NCI-H128 (cell line): Measurements from ENCODE around the gene XPNPEP2.

Experiments used
- DNase-seq: peaks from one replicate; lab custom pipeline; 2025; ENCODE audit not compliant: unreplicated experiment; lab: John Stamatoyannopoulos, UW

XPNPEP2 gene

DNA sequence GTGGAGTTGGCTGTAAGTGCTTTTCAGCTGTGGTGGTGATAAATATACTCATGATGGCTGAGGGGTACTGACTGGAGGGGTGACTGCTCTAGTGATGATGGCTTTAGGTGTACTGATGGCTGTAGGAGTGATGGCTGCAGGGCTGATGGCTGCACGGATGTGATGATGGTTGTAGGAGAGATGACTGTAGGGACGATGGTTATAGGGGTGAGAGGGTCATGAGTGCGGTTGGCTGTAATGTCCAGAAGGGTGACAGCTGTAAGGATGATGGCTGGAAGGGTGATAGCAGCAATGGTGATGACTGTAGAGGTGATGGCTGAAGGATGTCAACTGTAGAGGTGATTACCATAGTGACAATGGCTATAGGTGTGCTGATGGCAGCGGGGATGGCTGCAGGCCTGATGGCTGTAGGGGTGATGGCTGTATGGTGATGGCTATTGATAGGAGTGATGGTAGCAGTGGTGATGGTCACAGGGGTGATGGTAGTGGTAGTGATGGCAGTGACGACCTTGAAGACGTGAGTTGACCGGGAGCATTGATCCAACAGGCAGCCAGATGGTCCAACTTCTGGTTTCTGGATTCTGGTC, 40.4 kb downstream of the XPNPEP2 start:
- DNase-seq, result no peak

- no peak for DNase-seq
Measured at GRCh38 chrX:129779747-129780146, 41.0 kb downstream of the XPNPEP2 start, which contains the start of gene SASH3. Gene SASH3 (plus strand): TSS chrX:129779949. CDS start chrX:129780098, 149 bp downstream.

GRCh38 chrX:129780441-129781105, 41.8 kb downstream of the XPNPEP2 start:
- DNase-seq, result no peak

GRCh38 chrX:129781134-129781672, 42.4 kb downstream of the XPNPEP2 start:
- no peak for DNase-seq

DNA sequence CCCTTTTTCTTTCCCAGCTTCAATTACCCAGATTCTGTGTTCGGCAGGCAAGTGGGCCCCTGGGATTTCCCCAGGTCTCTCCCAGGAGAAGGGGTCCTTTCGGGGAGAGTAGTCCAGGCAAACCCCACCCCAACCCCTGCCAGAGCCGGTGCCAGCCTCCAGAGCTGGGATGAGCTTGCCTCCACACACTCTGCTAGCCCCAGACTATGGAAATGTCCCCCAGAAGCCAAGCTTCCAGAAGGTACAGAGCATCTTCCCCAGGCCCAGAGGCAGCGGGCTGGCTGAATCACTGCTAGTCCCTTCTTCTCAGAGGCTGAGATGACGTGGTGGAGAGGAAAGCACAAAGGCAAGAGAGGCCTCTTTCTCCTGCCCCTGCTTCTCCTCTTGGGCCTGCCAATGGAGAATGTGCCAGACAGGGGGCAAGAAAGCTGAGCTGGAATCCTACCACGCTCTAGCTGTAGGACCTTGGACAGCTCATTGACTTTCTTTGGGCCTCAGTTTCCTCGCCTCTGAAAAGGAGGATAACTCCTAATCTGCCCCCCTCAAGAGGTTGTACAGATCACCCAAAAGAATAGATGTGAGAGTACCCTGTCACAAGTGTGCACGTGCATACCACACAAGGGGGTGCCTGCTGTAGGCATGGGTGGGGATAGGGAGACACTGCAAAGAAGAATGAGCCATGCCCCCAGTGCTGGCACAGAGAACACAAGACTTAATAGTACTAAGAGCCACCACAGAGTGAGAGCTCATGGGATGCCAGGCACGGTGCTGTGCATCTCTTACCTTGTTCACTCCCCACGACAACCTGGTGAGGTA, 43.1 kb downstream of the XPNPEP2 start:
- no peak for DNase-seq

DNA sequence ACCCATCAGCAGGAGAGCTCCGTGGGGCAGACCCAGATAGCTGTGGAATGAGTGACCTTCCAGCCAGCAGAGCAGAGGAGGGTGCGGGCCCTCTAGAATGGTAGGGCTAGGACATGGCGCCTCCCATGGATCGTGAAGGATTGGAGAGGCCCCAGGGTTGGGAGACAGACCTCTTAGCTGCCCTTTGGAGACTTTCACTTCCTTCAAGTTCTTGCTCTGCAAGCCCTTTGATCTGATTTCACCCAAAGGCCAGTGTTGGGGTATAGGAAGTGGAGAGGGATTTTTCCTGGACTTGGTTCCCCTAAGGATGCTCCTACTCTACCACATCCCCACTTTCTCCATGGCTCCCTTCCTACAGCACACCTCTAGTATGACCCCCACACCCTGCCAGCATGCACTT, 43.9 kb downstream of the XPNPEP2 start:
- DNase-seq, result no peak

GRCh38 chrX:129783291-129783713, 44.5 kb downstream of the XPNPEP2 start:
- no peak for DNase-seq

DNA sequence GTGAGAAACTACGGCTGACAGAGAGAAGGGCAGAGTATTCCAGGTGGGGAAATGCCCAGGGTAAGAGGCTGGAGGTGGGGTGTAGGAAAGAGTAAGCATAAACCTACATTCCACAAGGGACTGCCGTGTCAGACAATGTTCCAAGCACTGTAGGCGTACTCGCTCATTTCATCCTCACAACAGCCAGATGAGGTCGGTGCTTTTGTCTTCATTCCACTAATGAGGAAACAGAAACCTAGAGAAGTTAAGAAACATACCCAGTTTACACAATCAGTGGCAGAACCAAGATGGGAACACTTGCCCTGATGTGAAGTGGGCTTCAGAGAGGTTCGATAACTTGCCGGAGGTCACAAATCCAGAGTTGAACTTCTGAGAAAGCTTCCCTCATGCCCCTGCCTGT, 45.6 kb downstream of the XPNPEP2 start:
- no peak for DNase-seq

DNA sequence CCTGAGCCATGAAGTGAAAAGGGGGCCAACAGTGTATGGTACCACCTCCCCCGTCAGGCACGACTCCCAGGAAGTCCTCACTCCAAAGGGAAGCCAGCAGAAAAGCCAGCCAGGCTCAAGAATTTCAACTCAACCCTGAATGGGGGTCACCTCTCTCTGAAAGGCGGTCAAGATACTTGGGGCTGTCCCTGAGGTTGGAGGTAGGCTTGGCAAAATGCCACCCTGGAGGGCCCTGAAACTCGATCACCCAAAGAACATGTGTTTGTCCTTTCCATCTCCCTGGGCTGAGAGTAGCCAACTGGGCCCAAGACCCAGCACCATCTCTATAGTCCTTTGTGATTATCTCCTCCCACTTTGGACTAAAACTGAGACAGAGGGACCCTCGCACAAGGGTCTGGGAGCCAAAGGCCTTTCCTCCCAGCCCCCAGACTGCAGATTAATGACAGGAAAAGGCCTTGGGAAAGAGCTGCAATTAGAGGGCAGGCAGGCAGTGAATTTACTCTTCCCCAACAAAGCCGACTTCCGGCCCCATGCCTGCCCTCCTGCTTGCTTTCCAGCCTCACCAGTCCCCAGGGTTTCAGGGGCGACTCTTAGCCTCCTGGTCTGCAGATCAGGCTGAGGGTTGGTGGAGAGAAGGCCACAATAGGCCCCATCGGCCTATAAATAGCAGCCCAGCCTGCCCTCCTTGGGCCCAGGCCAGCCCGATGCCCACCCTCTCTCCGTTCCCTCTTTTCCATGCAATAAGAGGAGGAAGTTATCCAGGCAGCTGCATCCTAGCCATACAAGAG, 46.6 kb downstream of the XPNPEP2 start:
- DNase-seq, result no peak

DNA sequence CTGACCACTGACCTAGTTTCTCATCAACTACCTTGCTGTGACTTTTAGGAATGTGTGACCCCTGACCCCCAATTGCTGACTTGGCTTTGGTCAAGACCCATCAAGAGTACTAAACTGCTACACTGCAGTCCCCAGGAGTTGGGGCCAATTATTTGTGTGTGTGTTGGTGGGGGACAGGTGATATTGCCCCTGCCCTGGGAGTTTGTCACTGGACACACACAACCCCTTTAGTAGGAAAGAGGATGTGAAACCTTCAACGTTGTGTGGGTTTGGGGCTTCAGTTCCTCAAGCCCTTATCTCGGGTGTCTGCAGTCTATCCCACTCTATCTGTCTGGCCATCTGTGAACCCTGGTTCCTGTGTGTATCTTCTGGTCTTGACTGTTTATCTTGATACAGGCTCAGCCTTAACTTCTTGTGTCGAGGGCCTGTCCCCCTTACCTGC, 47.5 kb downstream of the XPNPEP2 start:
- DNase-seq, result no peak

- no peak for DNase-seq
Measured at GRCh38 chrX:129787336-129788055, 48.7 kb downstream of the XPNPEP2 start.

GRCh38 chrX:129788527-129788926, 49.7 kb downstream of the XPNPEP2 start:
- no peak for DNase-seq

DNA sequence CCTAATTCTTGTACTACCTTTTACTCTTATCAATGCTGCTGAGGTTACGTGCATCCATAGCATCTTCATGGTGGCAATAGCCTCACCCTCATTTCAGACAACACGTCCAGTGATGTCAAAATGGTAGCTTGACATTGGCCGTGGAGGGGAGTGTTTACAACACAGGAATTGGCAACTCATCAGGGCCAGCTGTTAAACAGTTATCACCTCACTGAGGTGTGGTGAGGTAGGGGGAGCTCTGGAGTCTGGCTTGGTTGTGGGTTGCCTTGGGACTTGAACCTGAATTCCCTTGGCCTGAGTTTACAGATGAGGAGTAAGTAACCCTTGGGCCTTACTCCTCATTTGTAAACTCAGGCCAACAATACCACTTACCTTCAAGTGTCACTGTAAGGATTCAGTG, 51.4 kb downstream of the XPNPEP2 start:
- no peak for DNase-seq

- DNase-seq, result no peak
Measured at GRCh38 chrX:129790808-129791207, 52.0 kb downstream of the XPNPEP2 start.

DNA sequence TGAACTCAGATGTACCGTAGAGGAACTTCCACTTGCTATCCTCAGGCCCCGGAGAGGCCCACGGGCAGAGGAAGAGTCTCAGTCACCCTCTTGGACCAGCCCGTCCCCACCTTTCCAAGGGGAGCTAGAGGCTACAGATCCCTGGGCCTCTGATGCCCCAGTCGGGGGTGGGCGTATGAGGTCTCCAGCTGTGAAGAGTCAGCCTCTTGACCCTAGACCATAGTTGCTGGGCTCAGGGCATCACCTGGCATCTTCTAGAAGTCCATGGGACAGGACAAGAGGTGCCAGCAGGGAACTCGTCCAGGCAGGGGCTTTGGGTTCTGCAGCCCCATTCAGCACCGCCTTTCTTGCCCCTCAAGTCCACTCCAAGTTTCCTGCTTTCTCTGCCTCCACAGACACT, 52.6 kb downstream of the XPNPEP2 start:
- no peak for DNase-seq

DNA sequence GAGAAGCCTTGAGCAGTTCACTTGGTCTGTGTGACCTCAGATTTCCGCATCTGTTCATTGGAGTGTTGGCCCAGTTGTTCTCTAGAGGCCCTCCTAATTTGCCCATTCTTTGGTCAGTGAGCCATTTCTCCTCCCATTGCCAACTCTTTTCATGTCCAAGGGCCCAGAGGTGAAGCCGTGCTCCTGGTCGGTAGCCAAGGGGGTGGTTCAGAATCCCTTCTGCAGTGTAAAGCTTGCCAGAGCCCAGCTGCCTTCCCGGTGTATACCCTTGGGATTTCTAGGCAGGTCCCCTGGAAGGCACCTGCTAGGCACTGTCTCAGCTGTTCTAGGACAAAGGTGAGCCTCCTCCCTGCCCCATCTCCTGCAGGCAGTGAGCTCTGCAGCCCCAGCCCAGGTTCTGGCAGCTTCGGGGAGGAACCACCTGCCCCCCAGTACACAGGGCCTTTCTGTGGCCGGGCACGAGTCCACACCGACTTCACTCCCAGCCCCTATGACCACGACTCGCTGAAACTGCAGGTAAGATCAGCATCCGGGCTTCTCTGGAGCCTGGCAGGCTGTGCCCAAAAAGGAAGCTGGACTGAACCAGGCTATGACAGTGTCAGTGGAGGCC, 53.3 kb downstream of the XPNPEP2 start:
- DNase-seq, result no peak

- no peak for DNase-seq
Measured at GRCh38 chrX:129792586-129793291, 54.0 kb downstream of the XPNPEP2 start.

- DNase-seq, result no peak
Measured at GRCh38 chrX:129793604-129794191, 54.9 kb downstream of the XPNPEP2 start.

DNA sequence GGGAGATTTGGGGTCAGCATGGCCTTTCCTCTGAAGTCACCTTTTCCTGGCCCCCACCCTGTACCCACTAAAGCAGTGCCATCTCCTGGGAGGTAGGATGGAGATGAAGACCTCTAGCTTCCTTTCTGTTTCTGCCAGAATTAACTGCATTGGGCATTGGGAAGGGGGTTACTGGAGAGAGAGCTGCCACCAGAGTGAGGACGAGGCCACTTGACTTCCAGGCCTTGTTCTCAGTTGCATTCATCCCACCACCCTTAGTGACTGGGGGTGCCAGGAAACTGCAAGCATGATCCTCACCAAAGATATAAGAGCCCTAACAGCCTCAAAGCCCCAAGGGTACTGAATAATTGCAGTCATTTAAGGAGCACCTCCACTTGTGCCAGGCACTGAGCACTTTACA, 56.8 kb downstream of the XPNPEP2 start:
- no peak for DNase-seq
